GM20431 (cell line): ENCODE results near the gene IGDCC3.

ENCODE experiments used
- in situ Hi-C: fragments of 300-500 bp; cut with MseI, MboI; formaldehyde crosslinking; loops from one replicate; pipeline ENCODE4 v1.15.0; 2020; ENCODE audit warnings: low sequenced_read_pairs; ENCODE audit not compliant: unreplicated experiment

The IGDCC3 gene

DNA sequence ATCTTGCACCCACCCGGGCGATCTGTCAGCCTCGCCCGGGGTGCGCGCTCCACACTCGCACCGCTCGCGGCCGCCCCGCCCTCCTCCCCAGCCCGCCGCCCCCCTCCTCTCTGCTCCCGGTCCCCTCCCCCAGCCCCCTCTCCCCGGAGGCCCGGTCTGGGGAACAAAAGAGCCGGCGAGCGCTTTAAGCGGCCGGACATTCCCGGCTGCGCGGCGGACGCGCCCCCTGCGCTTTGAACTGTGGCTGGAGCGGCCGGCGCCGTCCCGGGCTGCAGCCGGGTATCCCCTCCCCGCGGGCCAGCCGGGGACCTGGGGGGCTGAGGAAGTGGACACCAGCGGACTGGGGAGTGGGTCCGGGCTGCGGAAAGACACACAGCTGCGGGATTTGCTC, at the start of gene IGDCC3:
Gene IGDCC3, minus strand, starts transcription at position 27 of the 391 bp plus-strand sequence. CDS start 214 bp downstream, outside the sequence.
- in situ Hi-C loops: no loop called here

DNA sequence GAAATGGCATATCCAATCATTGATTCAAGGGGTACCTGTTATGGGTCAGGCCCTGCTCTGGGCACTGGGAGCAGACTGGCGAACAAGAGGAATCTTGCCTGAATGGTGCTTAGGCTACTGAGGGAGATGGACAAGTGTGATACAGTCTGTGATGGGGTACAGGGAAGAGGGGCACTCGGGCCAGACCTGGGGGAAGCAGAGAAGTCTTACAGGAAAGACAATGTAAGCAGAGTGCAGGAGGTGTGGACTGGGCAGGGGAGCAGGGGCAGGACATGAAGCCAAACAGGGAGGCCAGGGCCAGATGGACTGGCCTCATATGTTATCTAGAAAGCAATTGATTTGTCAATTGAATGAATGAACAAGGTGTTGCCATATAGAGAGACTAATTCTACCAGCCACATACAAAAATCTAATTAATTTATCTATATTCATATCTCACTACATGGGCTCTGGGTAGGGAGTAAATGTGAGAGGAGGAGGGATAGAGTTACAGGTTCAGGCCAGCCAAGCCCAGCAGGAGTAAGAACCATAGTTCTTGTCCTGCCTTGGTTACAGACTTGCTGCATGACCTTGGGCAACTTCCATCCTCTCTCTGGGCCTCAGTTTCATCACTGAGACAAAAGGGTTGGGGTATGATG, 48.5 kb upstream of the IGDCC3 start:
- in situ Hi-C loops: no loop called here

DNA sequence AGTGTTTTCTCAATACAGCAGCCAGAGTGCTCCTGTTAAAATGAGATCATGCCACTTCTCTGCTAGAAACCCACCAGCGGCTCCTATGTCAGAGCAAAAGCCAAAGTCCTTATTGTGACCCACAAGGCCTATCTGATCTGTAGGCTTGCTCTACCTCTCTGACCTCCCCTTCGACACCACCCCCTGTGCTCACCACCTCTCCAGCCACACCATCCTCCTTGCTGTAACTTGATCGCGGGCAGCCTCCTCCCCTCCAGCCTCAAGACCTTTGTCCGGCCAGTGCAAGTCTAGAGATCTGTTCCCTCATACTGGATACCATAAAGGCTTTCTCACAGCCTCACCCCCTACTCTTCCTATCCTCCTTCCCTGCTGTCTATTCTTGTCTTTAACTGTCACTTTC, 46.9 kb upstream of the IGDCC3 start:
- in situ Hi-C loops: no loop called here

DNA sequence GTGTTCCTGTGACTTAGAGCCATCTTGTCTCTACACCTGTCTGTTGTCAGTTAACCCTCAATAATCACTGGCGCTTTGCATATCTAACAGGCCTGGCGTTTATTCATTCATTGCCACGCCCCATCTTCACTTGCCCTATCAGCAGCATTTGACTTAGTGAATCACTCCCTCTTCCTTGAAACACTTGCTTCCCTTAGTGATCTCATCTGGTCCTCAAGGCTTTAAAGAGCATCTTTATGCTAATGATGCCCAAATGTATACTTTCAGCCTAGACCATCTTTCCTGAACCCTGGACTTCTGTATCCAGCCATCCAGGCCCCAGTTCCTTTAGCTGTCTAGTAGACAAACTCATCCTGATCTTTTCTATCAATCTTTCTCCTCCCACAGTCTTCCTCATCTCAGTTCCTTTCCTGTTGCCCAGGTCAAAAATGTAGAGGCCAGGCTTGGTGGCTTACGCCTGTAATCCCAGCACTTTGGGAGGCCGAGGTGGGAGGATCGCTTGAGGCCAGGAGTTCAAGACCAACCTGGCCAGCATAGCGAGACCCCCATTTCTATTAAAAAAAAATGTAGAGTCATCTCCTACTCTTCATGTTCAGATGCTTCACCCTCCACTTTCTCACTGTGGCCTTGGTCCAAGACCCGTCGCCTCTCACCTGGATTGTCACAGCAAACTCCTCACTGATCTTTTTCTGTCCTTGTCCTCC, 46.3 kb upstream of the IGDCC3 start:
- in situ Hi-C loops: no loop called here

DNA sequence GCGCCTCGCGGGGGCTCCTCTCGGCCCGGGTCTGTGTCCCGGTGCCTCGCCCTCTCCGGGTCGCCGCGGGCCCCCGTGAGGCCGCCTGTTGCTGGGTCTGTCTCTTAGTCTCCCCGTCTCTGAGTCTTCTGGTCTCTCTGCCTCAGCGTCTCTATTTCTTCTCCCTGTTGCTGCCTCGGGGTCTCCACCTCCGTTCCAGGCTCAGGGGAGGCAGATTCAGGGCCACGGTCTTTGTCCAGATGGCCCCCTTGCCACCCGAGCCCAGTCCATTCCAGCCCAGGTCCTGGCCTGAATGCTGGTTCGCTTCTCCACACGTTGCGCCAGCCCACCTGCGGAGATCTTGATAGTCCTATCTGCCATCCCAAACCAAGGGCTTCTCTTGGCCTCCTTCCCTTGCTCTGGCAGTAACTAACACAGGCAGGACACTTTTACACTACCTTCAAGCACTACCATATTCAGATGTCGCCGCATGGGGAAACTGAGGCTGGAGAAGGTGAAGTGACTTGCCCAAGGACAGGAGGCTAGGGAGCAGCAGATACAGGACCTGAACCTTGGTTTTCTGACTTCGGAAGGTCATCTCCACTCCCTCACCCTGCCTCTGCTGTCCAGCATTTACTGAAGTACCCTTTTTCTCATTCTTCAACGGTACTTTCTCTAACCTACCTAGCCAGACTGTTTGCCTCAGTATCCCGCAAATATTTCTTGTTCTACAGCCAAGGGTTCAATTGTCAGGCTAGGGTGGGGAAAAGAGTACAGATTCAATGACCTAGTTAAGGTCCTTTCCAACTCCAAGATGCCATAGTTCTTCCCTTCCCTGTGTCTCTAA, 45.6 kb upstream of the IGDCC3 start:
- in situ Hi-C loops: no loop called here

DNA sequence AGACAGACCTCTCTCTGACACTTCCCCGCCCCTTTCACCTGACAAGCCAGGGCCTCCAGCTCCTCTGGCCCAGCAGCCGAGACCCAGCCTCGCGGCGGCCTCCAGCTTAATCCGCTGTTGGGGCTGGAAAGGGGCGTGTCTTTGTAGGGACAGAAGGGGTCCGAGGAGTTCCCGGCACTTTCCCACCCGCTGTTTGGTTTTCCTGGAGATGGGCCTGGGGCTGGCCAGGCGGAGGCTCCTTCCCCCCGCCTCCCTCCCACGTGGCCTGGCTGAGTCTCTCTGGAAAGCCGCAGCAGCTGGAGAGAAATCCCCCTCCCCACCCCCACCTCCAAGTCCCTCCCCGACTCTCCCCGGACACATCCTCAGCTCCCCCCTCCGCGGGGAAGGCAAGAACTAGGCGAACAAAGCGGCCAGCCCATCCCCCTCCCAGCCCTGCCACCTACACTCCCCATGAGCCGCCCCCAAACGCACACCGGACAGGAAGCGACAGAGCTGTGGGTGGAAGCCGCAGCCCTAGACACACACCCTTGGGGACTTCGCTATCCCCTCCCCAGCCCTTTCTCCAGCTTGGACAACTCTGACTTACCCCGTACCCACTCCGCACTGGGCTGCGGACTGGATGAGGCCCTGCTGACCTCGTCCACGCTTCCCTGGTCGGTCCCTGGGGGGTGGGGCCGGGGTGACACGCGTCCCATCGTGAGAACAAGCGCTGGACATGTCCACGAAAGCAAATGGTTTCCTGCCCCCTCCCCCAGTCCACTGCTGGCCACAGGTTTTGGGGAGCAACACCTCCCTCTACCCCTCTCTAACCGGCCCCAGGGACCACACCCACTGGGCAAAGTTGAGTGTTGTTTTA, 43.8 kb upstream of the IGDCC3 start:
- in situ Hi-C loops: no loop called here

DNA sequence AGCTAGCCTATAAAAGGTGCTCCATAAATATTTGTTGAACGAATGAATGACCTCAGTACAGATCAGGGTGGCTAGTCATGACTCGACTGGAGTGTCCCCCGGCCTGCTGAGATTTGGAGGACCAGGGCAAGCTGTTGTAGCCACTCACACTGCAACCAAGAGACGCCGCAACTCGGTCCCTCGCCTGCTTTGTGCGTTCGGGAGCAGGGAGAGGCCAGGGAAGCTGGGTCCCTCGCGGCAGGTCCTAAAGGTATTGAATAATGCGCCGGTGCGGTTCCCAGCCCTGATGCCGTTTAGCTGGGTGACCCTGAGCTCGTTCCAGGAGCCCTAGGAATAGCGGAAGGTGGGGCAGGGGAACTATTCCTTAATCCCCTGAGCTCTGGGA, 43.2 kb upstream of the IGDCC3 start:
- in situ Hi-C loops: no loop called here

- in situ Hi-C loops: no loop called here
Measured at GRCh38 chr15:65418596-65418995, 40.8 kb upstream of the IGDCC3 start.

DNA sequence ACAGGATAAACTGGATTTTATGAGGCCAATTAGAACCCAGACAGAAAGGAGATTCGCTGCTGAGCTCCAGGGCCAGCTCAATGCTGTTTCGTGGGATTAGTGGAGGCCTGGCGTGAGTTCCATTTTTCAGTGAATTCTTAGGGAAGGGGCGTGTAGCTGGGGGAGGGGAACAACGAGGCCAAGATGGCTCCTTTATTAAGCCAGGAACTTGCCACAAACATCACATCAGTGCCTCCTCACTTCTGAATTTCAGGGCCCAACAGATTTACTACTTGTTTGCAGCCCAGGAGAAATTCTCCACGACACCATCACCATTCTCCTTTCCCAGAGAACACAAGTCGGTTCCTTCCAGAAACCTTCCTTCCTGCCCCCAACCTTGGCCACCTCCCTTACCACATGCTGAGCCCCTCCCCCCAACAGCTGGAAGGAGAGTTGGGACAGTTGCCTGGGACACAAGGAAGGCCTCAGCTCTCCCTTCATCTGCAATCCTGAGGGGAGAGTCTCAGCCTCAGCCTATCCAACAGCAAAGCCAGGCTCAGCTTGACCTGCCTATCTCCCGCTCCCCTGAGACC, 39.1 kb upstream of the IGDCC3 start:
- in situ Hi-C loops: no loop called here

- in situ Hi-C loops: no loop called here
Measured at GRCh38 chr15:65414841-65415621, 37.2 kb upstream of the IGDCC3 start.

DNA sequence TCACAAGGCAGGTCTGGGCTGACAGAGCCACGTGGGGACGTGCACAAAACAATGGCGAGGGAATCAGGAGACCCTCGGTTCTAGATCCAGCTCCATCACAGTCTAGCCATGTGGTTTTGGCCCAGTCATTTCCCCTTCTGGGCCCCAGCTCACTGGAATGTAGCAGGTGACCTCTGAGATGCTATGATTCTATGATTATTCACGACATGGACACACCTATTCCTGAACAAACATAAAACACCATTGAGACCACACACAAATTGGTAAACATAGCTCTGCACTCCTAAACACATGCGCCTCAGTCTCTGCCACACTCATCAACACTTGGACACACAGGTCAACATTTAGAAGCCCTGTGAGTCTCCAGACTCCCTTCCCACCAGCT, 36.0 kb upstream of the IGDCC3 start:
- in situ Hi-C loops: no loop called here

DNA sequence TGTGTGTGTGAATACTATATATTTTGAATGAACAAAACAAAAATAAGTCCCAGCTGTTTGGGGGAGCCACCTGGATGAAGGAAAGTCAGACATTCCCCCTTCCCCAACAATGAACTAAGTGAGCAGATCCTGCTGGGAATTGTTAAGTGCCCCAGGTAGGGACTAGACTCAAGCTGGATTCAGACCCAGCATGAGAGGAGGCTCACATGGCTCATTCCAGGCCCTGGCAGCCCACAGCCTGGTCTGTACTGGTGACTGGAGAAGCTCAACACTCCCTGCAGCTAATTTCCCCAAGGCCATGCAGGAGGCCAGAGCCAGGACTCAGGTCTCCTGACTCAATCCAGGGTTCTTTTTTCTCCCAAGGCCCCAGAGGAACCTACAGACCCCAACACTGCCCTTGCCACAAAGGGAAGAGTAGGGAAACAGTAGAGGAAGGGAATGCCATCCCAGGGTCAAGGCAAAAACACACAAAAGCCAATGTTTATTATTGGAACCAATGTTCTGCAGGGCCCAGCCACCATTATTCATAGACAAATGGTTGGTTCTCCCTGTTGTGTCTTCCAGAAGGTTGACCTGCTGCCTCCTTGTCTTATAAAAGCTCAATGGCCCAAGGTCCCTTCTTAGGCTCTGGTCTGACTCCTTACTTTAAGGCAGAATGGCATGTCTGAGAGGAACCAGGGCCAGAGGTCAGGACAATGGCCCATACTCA, 35.4 kb upstream of the IGDCC3 start:
- in situ Hi-C loops: no loop called here

GRCh38 chr15:65412556-65412955, 34.8 kb upstream of the IGDCC3 start:
- in situ Hi-C loops: no loop called here

- in situ Hi-C loops: no loop called here
Measured at GRCh38 chr15:65411465-65412071, 33.8 kb upstream of the IGDCC3 start.

GRCh38 chr15:65410972-65411371, 33.2 kb upstream of the IGDCC3 start:
- in situ Hi-C loops: no loop called here

DNA sequence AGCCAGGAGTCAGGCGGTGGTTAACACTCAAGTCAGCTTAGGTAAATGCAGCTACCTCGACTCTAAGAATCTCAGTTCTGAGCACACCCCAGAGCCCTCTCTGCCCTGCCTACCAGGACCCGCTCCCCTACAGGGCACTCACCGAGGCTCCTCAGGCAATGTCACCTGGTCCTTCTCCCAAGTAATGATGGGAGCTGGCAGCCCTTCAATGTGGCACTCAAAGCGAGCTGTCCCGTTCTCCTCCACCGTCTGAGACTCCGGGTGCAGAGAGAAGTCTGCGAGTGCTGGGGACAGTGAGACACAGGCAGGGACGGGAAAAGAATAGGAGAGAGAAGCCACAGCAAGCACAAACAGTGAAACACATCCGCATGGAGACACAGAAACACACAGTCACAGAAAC, 32.2 kb upstream of the IGDCC3 start:
- in situ Hi-C loops: no loop called here

DNA sequence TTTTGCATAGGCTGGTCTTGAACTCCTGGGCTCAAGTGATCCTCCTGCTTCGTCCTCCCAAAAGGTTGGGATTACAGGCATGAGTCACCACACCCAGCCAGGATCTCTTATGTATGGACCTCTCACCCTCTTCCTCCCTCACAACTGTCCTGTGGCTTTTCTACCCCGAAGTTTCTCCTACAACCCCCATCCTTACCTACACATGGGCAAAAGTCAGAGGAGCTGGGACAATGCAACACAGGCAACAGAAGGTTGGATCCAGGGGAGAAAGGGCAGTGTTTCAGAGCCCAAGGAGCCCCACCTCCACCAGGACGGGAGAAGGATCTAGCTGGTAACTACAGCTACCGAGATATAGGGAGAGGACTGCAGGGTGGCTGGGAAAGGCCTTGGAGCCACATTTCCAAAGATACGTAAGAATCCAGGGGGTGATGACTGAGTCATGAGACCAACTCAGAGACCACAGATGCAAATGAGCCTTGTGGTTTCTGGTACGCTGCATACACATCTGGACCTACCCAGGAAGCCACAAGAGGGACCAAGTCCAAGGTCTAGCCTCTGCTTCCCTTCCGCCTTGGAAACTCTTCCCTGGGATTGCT, 31.3 kb upstream of the IGDCC3 start:
- in situ Hi-C loops: no loop called here
